ENCODE data around the gene DAAM1.

DNA sequence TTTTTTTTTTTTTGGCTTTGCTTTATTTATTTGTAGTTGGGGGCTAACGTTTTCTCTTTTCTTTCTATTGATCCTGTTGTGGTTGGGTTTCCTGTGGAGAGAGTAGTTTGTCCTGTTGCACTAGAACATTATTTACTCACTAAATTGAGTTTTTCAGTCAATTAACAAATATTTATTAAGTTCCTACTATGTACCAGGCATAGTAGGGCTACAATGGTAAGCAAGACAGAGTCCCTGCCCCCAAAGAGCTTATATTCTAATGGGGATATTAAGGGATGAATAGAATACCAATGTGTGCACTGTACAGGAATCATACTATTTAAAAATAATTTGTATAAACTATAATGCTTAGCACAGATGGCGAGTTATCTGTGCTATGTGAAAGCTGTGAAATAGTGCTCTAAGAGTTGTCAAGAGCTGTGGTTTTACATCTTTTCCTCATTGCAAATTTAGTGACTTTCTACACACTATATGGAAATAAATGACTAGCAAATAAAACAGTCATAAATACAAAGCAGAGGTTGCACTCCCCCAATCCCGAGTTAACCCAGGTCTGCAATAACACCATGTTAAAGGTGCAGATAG is 181.8 kb downstream of the DAAM1 start:
- TF ChIP-seq, protein P1, sequence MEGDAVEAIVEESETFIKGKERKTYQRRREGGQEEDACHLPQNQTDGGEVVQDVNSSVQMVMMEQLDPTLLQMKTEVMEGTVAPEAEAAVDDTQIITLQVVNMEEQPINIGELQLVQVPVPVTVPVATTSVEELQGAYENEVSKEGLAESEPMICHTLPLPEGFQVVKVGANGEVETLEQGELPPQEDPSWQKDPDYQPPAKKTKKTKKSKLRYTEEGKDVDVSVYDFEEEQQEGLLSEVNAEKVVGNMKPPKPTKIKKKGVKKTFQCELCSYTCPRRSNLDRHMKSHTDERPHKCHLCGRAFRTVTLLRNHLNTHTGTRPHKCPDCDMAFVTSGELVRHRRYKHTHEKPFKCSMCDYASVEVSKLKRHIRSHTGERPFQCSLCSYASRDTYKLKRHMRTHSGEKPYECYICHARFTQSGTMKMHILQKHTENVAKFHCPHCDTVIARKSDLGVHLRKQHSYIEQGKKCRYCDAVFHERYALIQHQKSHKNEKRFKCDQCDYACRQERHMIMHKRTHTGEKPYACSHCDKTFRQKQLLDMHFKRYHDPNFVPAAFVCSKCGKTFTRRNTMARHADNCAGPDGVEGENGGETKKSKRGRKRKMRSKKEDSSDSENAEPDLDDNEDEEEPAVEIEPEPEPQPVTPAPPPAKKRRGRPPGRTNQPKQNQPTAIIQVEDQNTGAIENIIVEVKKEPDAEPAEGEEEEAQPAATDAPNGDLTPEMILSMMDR (IDR thresholded peaks at IDR 0.05; ENCODE audit: borderline replicate concordance, extremely low read depth, low read length, poor library complexity, severe bottlenecking), result no peak
- TF ChIP-seq EZH2 (IDR thresholded peaks at IDR 0.05; ENCODE audit: borderline replicate concordance, low read depth, low read length, severe bottlenecking), result no peak
